B cell (primary cell): ENCODE measurements around the gene RANBP9.

Experiments
- EZH2 ChIP-seq: IDR thresholded peaks from 2 replicates; pipeline ENCODE4 v1.6.1; 2012; ENCODE audit warnings: borderline replicate concordance, low read depth, mild to moderate bottlenecking, moderate library complexity, low read length; ENCODE audit not compliant: insufficient read depth, poor library complexity, severe bottlenecking
- TF ChIP-seq, protein P1 (sequence below): fragments of 200-600 bp; IDR thresholded peaks from one replicate; pipeline ENCODE4 v1.8.0; 2022; ENCODE audit warnings: antibody characterized with exemption, mild to moderate bottlenecking

DNA sequence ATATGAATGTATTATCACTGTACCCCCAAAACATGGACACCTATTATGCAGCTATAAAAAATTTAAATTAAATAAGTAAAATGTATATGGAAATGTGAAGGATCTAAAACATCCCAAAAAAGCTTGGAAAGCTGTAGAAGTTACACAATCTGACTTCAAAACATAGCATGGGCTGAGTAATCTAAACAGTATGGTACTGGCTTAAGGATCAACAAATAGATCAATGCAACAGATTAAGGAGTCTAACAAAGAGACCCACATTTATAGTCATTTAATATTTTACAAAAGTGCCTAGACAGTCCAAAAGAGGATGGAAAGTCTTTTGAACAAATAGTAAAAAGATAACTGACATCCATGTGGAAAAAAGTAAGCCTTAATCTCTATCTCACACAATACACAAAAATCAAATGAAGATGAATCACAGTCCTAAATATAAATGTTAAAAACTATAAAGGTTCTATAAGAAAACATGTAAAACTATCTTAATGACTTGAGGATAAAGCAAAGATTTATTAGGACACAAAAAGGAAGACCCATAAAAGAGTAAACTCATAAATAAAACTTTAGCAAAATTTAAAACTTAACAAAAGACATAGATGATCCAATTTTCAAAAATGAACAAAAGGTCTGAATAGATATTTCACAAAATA lies 46.8 kb downstream of the RANBP9 start:
- TF ChIP-seq EZH2, result no peak
- TF ChIP-seq, protein P1, sequence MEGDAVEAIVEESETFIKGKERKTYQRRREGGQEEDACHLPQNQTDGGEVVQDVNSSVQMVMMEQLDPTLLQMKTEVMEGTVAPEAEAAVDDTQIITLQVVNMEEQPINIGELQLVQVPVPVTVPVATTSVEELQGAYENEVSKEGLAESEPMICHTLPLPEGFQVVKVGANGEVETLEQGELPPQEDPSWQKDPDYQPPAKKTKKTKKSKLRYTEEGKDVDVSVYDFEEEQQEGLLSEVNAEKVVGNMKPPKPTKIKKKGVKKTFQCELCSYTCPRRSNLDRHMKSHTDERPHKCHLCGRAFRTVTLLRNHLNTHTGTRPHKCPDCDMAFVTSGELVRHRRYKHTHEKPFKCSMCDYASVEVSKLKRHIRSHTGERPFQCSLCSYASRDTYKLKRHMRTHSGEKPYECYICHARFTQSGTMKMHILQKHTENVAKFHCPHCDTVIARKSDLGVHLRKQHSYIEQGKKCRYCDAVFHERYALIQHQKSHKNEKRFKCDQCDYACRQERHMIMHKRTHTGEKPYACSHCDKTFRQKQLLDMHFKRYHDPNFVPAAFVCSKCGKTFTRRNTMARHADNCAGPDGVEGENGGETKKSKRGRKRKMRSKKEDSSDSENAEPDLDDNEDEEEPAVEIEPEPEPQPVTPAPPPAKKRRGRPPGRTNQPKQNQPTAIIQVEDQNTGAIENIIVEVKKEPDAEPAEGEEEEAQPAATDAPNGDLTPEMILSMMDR, result no peak
